ENCODE measurements around the gene ABHD17B.

Gene ABHD17B

DNA sequence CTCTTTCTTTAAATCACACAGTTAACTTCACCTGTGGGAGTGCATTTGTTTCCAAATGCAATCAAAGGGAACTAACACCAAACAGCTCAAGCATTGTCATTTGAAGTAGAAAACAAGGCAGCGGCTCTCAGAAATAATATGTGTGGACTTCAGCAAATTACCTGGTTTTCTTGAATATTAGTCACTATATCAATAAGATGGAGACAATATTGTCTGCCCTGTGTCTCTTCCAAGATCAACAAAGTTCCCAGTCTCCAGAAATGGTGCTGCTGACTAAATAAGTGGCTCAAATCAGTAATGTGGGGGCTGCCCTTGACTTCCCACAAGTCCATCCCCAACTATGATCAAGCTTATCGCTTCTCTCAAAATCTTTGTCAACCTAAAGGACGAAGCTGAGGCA, 89.6 kb downstream of the ABHD17B start:
- DNase-seq (ENCODE audit: low read depth in 2 of 2) = no peak

DNA sequence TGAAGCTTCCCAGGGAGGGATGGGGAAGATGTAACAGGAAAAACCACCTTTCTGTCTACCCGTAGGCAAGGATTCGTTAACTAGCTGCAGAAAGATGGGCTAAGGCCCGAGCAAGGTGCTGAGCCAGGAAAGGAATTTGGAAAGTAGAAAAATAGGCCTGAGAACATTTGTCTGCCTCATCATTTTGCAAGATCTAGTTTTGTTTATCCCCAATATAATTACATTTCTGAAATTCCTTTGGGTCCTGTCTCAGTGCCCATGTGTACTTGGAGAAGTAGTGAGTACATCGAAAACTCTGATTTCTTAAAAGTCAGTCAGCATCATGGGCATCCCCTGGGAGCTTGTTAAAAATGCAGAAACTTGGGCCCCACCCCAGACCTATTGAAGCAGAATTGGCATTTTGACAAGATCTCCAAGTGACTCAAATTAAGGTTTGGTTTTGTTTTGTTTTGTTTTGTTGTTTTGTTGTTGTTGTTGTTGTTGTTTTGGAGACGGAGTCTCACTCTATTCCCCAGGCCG, 90.5 kb downstream of the ABHD17B start:
- no peak for DNase-seq (ENCODE audit: low read depth in 2 of 2)

DNA sequence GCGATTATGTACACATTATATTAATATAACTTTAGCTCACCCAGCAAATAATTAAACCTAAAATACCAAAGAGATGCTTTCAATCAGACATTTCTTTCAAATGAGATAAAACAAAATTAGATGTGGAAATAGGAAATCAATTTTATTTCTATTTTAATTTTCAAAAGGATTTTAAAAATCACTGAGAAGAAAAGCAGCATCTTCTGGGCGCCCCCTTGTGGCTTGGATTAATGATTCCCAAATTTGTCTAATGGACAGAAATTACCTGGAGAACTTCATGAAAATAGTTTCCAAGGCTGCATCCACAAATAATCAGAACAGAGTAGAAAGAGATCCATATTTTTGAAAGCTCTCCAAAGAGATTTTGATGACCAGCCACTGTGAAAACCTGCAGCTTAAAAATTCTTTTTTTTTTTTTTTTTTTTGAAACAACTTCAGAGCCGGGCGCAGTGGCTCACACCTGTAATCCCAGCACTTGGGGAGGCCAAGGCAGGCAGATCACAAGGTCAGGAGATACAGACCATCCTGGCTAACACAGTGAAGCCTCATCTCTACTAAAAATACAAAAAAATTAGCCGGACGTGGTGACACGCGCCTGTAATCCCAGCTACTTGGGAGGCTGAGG, 91.8 kb downstream of the ABHD17B start:
- peak; percentile 30 to 35 for DNase-seq (ENCODE audit: low read depth in 2 of 2)

DNA sequence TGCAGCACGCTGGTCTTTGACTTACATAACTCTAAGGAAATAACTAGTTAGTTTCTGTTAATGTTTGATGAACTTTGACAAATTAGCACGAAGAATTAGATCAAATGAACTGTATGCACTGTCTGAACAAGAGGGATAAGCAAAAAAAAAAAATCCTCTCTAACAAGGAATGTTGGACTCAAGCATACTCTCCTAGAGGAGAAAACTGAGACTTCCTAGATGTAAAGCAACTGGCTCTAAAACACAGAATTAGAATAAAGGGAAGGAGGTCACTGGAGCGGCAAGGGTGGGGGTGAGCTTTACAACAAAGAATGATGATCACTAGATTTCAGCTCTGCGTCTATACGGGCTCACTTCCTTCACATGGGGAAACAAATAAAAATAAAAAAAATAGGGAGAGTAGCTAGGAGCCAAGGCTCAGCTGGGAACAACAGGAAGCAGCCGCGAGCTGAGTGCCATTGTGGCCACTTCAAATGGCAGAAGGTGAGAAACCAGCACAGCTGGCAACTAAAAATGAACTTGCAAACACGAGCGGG, 94.0 kb downstream of the ABHD17B start:
- DNase-seq (ENCODE audit: low read depth in 2 of 2) = no peak

Data from stimulated activated CD4-positive, alpha-beta T cell treated with anti-CD3 and anti-CD28 coated beads, Interleukin-4, amount 100 ng/mL, for 48 hours (primary cell).